T follicular helper cell (primary cell): ENCODE results near the gene USP24.

Experiments used
- DNase-seq: peaks from one replicate; pipeline ENCODE4 v3.0.0-alpha.2; 2020; ENCODE audit warnings: low read depth

USP24 gene

GRCh38 chr1:55164906-55165305 lies 50.3 kb downstream of the USP24 start:
- no peak for DNase-seq

GRCh38 chr1:55159571-55159970 lies 55.6 kb downstream of the USP24 start:
- DNase-seq: no peak

- no peak for DNase-seq
Measured at GRCh38 chr1:55156608-55157007, 58.6 kb downstream of the USP24 start.

GRCh38 chr1:55156093-55156492 lies 59.1 kb downstream of the USP24 start:
- DNase-seq: no peak

- DNase-seq: no peak
Measured at GRCh38 chr1:55155522-55155921, 59.6 kb downstream of the USP24 start.

GRCh38 chr1:55154616-55155015 lies 60.5 kb downstream of the USP24 start:
- no peak for DNase-seq

GRCh38 chr1:55153031-55153430 lies 62.1 kb downstream of the USP24 start:
- DNase-seq: no peak

- no peak for DNase-seq
Measured at GRCh38 chr1:55150880-55151588, 64.1 kb downstream of the USP24 start.

GRCh38 chr1:55148676-55149075 lies 66.5 kb downstream of the USP24 start:
- no peak for DNase-seq

GRCh38 chr1:55147524-55147923 lies 67.6 kb downstream of the USP24 start:
- no peak for DNase-seq

- DNase-seq: no peak
Measured at GRCh38 chr1:55146781-55147180, 68.4 kb downstream of the USP24 start.

GRCh38 chr1:55144886-55145285 lies 70.3 kb downstream of the USP24 start:
- no peak for DNase-seq

GRCh38 chr1:55143684-55144083 lies 71.5 kb downstream of the USP24 start:
- DNase-seq: no peak

- DNase-seq: no peak
Measured at GRCh38 chr1:55141295-55141893, 73.8 kb downstream of the USP24 start.

- DNase-seq: peak; percentile 58
Measured at GRCh38 chr1:55140546-55140983, 74.6 kb downstream of the USP24 start.

GRCh38 chr1:55140137-55140536 lies 75.0 kb downstream of the USP24 start:
- DNase-seq: no peak

GRCh38 chr1:55138823-55139222 lies 76.3 kb downstream of the USP24 start:
- no peak for DNase-seq

- DNase-seq: no peak
Measured at GRCh38 chr1:55134152-55134808, 80.9 kb downstream of the USP24 start.

GRCh38 chr1:55131801-55132200 lies 83.4 kb downstream of the USP24 start:
- DNase-seq: no peak

- no peak for DNase-seq
Measured at GRCh38 chr1:55131218-55131617, 83.9 kb downstream of the USP24 start.

GRCh38 chr1:55129194-55129728 lies 85.9 kb downstream of the USP24 start:
- DNase-seq: no peak

GRCh38 chr1:55128418-55128995 lies 86.7 kb downstream of the USP24 start:
- DNase-seq: no peak
